Glomerular visceral epithelial cell (primary cell): ENCODE data around the gene INO80B.
"Not testable (repeated sequence)": the region's sequence is repeated elsewhere in the genome, so short reads cannot be mapped to it uniquely, and the experiment has no call there.

Experiments used
- DNase-seq: peaks from one replicate; pipeline ENCODE4 v3.0.0-alpha.2; 2016; ENCODE audit errors: extremely low spot score

The INO80B gene

GRCh38 chr2:74481961-74482800 is 27.3 kb downstream of the INO80B start:
- no peak for DNase-seq

DNA sequence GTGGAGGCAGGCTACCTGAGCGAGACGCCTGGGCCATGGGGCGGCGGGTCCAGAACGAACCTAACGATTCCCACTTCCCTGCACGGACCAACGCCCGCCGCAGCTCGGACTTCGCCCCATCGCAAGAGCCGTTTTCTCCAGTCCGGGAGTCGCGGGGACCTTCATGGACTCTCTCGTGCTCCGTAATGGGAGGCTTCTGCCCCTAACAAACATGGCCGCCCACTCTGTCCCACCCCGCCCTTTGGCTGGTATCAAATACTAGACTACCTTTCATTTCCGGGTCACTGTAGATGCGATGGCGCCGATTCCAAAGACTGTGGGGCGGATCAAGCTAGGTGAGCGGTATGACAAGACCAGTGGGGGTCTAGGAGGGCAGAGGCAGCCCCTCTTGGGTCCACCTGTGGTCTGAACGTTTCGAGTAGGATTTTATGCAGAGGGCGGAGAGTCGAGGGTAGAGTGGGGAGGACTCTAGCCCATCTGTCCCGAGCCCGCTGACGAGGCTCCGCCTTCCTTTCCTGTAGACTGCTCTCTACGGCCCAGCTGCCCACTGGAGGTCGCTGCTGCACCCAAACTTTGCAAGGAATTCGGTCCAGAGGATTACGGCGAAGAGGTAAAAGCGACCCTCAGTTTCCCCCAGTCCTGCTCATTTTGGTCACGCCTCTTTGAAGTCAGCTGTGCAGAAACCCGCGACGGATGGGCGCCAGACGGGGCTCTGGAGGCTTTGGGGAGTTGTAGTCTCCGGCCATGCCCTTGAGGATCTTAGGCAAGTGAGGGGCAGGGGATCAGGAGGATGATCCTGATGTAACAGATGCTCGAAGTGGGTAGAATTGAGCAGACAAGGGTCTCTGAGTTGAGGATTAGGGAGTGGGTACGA is 28.2 kb downstream of the INO80B start, which contains the start of the genes CCDC142 and TTC31:
Gene CCDC142, minus strand, starts transcription at position 198 of the 874 bp plus-strand sequence. Its CDS starts 161 bp downstream, at position 37.
Gene TTC31, plus strand, starts transcription at position 281 of the 874 bp plus-strand sequence. Its CDS starts 15 bp downstream, at position 296.
- DNase-seq = peak; percentile 89

DNA sequence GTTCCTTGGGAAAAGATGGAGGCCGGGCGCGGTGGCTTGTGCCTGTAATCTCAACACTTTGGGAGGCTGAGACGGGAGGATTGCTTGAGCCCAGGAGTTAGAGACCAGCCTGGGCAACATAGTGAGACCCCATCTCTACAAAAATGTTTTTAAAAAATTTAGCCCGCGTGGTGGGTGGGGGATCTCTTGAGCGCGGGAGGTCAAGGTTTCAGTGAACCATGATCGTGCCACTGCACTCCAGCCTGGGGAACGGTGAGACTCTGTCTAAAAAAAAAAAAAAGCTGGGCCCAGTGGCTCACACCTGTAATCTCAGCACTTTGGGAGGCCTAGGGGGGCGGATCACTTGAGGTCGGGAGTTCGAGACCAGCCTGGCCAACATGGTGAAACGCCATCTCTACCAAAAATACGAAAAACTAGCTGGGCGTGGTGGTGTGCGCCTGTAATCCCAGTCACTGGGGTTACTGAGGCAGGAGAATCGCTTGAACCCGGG is 28.8 kb downstream of the INO80B start:
- DNase-seq = not testable (repeated sequence)

GRCh38 chr2:74486141-74486540 is 31.3 kb downstream of the INO80B start:
- DNase-seq = no peak

DNA sequence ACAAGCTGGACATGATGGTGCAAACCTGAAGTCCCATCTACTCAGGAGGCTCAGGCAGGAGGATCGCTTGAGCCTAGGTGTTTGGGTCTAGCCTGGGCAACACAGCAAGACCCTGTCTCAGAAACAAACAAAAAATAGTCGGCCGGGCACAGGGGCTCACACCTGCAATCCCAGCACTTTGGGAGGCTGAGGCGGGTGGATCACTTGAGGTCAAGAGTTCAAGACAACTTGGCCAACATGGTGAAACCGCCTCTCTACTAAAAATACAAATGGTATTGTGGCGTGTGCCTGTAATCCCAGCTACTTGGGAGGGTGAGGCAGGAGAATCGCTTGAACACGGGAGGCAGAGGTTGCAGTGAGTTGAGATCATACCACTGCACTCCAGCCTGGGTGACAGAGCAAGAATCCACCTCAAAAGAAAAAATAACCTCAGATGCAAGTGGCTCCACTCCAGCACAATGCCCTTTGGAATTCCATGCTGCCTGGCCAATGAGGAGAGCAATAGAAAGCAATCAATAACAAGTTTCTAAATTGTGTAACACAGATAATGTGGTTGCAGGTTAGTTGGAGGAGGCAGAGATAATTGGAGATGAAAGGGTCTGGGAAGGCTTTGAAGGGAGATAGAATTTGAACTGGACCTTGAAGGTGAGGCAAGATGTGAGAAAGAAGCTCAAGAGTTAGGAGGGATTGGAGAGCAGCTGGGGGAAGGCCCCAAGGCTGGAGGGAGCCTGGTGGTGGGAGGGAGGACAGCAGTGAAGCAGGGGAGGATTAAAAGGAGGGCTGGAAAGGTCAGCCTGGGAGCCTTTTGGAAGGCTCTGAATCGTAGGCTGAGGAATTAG is 34.0 kb downstream of the INO80B start:
- no peak for DNase-seq

DNA sequence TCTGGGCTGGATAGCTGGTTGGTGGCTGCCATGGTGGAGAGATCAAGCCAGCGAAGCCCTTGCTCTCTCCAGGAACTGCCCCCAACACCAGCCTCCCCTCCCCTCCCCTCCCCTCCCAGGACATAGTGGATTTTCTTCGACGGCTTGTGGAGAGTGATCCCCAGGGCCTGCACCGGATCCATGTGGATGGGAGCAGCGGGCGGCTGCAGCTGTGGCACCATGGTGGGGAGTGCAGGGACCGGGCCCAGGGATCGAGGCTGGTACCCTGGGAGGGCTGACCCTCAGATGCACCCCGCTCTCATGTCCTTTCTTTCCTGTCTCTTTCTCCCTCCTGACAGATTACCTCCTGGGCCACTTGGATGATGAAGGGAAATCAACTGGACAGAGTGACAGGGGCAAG is 35.0 kb downstream of the INO80B start:
- DNase-seq = no peak

- no peak for DNase-seq
These were observed 37.0 kb downstream of the INO80B start for GRCh38 chr2:74491648-74492544.

GRCh38 chr2:74493546-74493945 is 38.7 kb downstream of the INO80B start:
- DNase-seq = no peak

DNA sequence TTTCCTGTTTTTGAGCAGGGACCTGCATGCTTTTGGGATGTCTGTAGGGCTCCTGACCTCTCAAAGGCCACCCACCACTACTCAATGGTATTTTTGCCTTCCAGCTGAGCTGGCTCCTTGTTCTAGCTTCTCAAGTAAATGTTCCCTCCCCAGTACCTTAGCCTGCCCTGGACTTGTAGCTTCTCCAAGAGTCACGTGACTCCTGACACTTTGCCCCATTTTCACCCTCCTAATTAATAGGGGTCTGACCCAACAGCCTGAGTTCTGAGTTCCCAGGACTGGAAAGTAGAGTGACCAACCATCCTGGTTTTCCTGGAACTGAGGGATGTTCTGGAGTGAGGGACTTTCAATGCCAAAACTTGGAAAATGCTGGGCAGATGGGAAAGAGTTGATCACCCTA is 40.6 kb downstream of the INO80B start:
- no peak for DNase-seq

GRCh38 chr2:74496997-74497776 is 42.3 kb downstream of the INO80B start:
- DNase-seq = no peak

DNA sequence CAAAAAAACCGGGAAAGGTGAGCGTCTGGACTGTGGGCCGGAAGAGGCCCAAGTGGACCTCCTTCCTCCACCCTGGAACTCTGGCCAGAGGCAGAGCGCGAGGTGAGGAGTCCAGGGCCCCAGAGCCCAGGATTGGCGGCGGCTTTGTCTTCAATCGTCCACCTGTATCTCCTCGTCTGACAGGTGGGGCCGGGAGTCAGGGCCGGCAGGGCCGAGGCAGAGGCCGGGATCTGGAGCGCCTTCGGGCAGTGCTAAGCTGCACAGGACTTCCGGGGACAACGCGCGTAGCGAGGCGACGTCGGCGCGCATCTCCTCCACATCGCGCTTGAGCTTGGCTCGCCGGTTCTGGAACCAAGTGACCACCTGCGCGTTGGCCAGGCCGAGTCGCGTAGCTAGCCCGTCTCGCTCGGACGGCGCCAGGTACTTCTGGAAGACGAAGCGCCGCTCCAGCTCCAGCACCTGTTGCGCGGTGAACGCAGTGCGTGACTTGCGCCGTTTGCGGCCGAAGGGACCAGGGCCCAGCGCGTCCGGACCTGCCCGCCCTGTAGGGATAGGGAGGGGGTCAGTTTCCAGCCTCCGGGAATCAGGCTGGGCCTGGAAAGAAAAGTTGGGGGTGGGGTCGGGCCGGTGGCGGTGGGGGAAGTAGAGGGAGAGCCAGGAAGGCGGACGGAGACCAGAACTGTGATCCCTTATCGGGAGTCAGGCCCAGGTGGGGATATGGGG is 43.1 kb downstream of the INO80B start:
- DNase-seq = no peak

DNA sequence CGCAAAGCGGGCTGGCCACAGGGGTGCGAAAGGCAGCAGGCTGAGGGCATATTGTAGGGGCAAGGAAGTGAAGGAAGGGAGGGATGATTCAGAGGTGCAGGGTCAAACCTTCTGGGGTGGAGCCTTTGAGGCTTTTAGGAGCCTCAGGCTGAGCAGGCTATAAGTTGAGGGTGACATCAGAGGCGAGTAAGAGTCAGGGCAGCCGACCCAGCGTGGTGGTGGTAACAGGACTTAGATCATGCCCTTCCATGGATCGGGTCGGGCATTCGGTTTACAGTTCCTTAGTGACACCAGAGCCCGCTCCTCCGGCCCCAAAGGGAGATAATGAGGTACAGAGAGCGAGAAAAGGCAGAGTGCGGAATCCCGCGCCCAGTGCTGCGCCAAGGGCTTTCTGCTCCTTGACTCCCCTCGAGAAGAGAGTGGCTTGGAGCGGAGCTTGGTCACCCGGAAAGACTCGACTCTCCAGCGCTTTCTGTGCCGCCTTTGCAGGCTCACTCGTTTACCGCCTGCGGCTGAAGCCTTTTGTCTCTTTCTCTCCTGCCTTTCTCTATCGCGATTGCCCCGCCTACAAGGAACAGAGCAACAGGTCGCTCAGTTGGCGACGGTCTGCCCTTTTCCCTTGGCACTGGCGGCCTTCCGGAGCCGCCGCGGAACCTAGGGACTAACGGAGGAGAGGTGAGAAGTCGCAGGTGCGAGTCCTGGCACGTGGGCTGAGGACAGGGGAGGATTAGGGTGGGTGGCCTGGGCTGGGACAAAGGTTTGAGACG is 43.8 kb downstream of the INO80B start:
- DNase-seq = no peak

DNA sequence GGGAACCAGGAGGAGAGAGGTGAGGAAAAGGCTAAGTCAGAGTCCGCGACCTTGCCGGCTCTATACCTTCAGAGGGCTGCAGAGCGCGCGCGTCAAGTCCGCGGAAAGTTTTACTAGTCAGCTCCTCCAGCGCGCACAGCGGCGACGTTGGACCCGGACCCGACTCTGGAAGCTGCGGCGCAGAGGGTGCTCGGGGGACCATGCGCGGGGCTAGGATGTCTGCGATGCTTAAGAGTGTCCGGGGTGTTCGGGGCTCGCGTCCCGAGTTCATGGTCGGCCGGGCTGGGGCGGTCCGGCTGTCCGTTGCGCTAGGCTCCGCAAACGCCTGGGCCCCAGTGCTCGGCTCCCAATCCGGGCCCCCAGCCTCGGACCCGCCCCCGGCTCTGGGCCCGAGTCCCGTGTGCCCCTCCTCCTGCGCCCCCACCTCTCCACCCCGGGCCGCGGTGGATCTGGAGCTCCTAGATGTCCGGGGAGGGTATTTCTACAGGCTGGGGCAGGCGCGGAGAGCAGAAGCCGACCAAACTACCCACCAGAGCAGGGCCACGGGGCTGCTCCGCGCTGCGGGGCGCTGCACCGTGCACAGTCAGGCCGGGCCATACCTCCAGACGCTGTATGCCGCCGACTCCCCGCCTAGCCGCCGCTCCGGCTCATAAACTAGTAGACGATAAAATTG is 44.5 kb downstream of the INO80B start, which contains the start of gene LBX2:
Gene LBX2, minus strand, starts transcription at position 337 of the 673 bp plus-strand sequence. Its CDS starts 66 bp downstream, at position 271.
- DNase-seq = no peak

DNA sequence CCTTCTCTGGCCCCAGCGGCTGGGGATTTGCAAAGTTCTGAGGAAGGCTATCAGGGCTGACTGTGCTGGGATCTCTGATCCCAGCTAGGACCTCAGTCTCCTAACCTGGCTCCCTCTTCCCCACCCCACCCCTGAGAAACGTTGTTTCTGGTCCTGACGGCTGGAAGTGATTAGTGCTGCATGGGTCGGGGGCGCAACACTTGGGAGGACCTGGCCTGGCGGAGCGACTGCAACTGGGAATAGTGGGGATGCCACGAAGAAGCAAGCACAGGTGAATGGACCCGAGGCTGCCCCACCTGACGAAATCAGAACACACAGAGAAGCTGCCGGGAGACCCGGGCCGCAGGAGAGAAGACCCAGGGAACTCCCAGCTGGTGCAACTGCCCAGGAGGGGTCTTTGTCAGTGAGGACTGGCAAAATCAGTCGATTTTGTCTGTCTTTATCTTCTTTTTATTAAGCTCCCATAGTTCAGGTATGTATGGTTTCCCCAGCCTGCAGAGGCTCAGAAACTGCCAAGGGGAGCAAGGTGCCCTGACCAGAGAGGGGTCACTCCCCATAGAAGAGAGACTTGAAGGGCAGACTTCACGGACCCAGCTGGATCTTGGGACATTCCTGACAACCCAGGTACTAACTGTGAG is 45.2 kb downstream of the INO80B start:
- DNase-seq = no peak

GRCh38 chr2:74500578-74500946 is 45.7 kb downstream of the INO80B start:
- DNase-seq = no peak

DNA sequence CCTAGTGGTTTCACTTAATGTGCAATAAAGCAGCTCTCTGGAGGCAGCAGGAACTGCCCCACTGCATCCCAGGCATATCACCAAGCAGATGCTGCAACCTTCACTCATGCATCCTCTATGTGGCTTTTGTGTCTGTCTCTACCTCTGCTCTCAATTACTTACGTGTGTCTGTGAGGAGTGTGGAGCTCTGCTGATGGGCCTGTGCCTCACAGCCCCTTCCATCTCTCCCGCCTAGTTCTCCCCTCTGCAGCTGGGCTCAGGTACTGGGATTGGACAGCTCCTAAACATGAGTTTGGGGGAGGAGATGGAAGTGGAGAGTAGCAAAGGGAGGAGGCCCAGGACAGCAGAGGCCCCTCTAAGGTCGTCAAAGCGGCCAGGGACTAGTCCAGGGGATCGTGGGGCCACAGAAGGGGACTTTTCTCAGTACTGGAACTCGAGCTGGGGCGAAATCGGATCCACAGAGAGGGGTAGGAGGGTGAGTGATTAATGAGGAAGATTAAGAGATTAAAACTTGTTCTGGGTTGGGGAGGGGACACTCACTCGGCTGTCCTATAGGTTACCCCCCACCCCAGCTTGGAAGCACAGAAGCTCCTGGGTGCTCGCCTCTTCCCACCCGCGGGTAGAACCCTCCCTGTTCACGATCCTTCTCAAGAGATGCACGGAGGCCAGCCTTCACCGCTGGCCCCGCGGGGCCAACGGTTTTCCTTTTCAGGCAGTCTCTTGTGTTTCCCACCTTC is 46.6 kb downstream of the INO80B start:
- no peak for DNase-seq
